ENCODE data around the gene SURF6. TPM values are rescaled to one million over a fixed set of nuclear protein-coding genes. Genes with fewer than 3 reads are reported as not detected.

Gene SURF6
- total and polyA plus RNA-seq, 2 experiments from 2014 or later = 17.6 to 27.6 TPM

- Histone ChIP-seq H3K4me1 (ENCODE audit: insufficient read depth) (peaks cover 16% of the 10 kb centered on the region; the same call in 1 of the 2 replicates), H3K9me2 (ENCODE audit: insufficient read depth) (no peaks in the 10 kb centered on the region), H3K4me3 (peak overlapping the region; percentile 94; the same call in 1 of the 2 replicates), H4K20me1 (replicated peaks; ENCODE audit: insufficient read depth) (peaks cover 37% of the 10 kb centered on the region), H3K36me3 (ENCODE audit: insufficient read depth) (peaks cover 26% of the 10 kb centered on the region), H2AFZ (no peak overlapping the region), H3K27me3 (ENCODE audit: insufficient read depth) (no peaks in the 10 kb centered on the region), H3K4me2 (peak overlapping the region; percentile 89), H3F3A (replicated peaks; ENCODE audit: low read depth) (peaks cover 47% of the 10 kb centered on the region), H3K27ac (ENCODE audit: low read depth) (no peak overlapping the region), H3K79me2 (replicated peaks; ENCODE audit: insufficient read depth) (peaks cover 24% of the 10 kb centered on the region)
- H3K27ac Mint-ChIP-seq = no peak overlapping the region
- peaks cover 59% of the 10 kb centered on the region for H3K36me3 Mint-ChIP-seq (ENCODE audit: low read depth)
- no peak for TF ChIP-seq POLR2AphosphoS5 (IDR thresholded peaks at IDR 0.05; ENCODE audit: low read depth)
- TF ChIP-seq CREB1 (CRISPR knock-in tag; IDR thresholded peaks at IDR 0.05; ENCODE audit: low read depth) = no peak
- no peak for TF ChIP-seq CTCF (conservative IDR thresholded peaks at IDR 0.05; ENCODE audit: low read depth in 2 of 2)
- TF ChIP-seq JUNB (IDR thresholded peaks at IDR 0.05; ENCODE audit: unreplicated experiment) = no peak
- no peak for TF ChIP-seq REST (IDR thresholded peaks at IDR 0.05; ENCODE audit: unreplicated experiment)
- no peak for TF ChIP-seq ZNF331 (CRISPR knock-in tag; IDR thresholded peaks at IDR 0.05; ENCODE audit: low read depth)
- TF ChIP-seq EZH2phosphoT487 (IDR thresholded peaks at IDR 0.05; ENCODE audit: unreplicated experiment) = no peak
- TF ChIP-seq ZNF462 (CRISPR knock-in tag; IDR thresholded peaks at IDR 0.05) = no peak
- no peak for TF ChIP-seq STAT1 (IDR thresholded peaks at IDR 0.05; ENCODE audit: unreplicated experiment)
- no peak for TF ChIP-seq EZH2 (IDR thresholded peaks at IDR 0.05; ENCODE audit: low read depth, unreplicated experiment)
- H3K4me1 Mint-ChIP-seq = peaks cover 12% of the 10 kb centered on the region
- peaks cover 24% of the 10 kb centered on the region for H3K27me3 Mint-ChIP-seq (ENCODE audit: insufficient read depth, low read depth, poor library complexity)
- ATAC-seq (no peak), DNase-seq (ENCODE audit: low spot score) (no peak)
- H3K4me3 Mint-ChIP-seq = peak overlapping the region; percentile 95
- no peaks in the 10 kb centered on the region; the same call in 2 of the 3 replicates for H3K9me3 Mint-ChIP-seq
Measured at GRCh38 chr9:133354766-133355165, 18.8 kb upstream of the SURF6 start.
